GM12872 (cell line): ENCODE results near the gene ASB6.

Experiments
- TF ChIP-seq, protein P1 (sequence below): IDR thresholded peaks from 3 replicates; pipeline ENCODE4 v1.5.1; 2011; ENCODE audit warnings: low read depth, mild to moderate bottlenecking, low read length, moderate library complexity; ENCODE audit not compliant: insufficient read depth

Gene ASB6

DNA sequence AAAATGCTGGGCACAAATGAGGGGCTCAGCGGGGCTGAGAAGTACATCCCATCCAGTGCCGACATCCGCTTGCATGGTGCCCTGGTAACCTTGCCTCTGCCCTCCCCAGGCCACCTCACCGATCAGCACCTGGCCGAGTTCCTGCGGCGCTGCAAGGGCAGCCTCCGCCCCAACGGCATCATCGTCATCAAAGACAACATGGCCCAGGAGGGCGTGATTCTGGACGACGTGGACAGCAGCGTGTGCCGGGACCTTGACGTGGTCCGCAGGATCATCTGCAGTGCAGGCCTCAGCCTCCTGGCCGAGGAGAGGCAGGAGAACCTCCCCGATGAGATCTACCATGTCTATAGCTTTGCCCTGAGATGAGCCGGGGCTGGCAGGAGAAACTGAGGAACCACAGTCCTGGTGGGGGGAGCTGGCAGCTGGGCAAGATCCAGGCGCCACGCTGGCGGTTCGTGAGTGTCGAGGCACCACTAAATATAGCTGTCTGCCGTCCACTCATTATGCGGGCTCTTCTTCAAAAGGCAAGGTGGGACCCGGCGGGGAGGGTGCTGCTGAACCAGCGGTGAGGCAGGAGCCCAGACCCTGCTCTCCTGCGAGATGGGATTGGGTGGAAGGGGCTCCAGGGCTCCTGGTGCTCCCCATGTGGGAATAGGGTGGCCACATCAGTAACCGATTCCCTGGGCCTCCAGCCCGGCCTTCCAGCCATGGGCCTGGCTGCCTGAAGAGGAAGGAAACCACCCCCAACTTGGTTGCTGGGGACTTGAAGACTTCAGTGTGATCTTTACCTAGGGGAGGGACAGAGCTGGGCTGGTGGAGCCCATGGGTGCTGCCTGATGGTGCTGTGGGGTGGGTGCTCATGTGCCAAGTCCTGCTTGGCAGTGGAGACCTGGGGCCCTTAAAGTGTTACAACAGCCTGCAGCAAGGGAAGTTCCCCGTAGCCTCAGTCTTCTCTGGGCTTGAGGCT is 6.6 kb downstream of the ASB6 start:
- TF ChIP-seq, protein P1, sequence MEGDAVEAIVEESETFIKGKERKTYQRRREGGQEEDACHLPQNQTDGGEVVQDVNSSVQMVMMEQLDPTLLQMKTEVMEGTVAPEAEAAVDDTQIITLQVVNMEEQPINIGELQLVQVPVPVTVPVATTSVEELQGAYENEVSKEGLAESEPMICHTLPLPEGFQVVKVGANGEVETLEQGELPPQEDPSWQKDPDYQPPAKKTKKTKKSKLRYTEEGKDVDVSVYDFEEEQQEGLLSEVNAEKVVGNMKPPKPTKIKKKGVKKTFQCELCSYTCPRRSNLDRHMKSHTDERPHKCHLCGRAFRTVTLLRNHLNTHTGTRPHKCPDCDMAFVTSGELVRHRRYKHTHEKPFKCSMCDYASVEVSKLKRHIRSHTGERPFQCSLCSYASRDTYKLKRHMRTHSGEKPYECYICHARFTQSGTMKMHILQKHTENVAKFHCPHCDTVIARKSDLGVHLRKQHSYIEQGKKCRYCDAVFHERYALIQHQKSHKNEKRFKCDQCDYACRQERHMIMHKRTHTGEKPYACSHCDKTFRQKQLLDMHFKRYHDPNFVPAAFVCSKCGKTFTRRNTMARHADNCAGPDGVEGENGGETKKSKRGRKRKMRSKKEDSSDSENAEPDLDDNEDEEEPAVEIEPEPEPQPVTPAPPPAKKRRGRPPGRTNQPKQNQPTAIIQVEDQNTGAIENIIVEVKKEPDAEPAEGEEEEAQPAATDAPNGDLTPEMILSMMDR = no peak

DNA sequence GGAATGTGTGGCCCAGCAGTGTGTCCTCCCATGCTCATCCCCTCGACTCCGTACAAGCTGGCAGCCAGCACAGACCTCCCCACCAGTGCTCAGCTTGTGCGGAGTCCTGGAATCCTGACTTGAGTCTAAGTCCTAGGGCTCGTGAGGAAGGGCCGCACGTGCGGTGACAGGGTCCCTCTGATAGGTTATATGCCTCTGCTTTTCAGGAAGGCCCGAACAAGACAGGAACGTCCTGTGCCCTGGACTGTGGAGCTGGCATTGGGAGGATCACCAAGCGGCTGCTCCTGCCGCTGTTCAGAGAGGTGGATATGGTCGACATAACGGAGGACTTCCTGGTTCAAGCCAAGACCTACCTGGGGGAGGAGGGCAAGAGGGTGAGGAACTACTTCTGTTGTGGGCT is 8.1 kb downstream of the ASB6 start:
- TF ChIP-seq, protein P1 = no peak

DNA sequence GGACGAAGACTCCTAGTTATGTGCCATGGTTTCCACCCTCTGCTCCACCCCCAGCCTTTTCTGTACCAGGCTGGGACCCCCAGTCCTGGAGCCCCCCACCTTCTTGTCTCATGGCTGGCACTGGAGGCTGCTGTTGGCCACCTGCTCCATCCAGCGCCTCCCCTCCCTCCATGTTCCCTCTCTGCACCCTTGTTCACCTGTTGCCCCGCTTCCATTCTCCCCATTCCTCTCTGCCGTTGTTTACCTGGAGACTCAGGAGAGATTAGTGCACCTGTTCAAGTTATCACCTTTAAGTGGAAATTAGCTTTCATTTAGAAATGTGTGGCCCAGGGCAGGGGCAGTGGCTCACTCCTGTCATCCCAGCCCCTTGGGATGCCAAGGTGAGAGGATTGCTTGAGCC is 8.7 kb downstream of the ASB6 start:
- TF ChIP-seq, protein P1 = no peak

DNA sequence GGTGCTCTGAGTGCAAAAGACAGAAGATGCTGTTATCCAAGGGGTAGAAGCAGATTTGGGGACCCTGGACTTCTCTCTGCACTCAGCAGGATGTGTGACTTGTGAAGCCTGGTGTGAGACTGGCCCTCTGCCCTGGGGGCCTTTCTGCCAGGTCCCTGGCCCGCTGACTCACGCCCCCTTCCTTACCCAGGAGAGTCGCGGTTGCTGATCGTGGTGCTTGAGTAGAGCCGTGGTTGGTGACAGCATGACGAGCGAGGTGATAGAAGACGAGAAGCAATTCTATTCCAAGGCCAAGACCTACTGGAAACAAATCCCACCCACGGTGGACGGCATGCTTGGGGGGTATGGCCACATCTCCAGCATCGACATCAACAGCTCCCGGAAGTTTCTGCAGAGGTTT is 9.5 kb downstream of the ASB6 start:
- TF ChIP-seq, protein P1 = no peak

DNA sequence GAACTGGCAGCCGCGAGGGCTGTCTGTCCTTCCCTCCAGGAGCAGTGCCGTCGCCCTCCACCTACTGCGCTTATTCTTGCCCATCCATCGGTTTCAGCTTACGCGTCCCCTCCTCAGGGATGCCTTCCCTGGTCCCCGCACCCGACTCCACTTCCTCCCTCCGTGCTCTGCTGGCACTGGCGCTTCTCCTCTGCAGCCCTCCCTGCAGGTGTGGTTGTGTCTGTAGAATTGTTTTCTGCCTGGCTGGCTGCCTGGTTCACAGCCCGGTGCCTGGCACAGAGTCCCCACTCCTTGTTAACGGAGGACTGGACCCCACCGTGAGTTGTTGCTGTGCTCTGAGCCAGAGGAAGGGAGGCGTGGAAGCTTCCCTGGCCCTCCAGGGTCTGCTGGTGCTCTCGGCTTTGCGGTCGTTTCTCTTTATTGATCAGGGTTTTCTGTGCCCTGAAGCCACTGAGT is 10.2 kb downstream of the ASB6 start:
- TF ChIP-seq, protein P1 = no peak

DNA sequence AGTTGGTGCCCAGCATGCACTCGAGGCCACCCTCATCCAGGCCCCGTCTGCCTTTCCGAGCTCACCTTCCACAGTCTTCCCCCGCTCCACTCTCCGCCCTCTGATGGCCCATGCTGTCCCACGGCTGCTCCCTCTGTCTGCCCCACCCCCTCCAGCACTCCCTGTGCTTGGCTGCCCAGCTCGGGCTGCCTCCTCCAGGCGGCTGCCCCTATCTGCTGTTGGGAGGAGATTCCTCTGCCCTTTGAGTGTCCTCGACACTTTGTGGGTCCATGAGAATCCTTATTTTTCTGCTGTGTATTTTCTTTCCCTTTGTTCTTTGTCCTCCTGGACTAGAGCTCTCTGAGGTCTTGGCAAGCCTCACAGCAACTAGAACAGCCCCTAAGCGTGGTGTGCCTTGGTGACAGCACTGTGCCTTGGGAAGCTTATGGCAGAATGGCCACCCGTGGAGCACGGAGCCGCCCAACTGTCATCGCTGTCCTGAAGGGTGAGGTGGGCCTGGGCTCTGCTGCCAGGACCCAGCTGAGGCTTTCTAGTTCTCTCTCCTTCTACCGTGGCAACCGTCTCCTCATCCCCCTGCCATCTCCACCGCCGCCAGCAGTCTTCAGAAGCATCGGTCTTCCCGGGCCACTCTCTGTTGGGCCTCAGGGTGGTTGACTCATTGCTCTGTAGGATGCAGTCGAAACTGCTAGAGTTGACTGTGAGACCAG is 10.8 kb downstream of the ASB6 start:
- TF ChIP-seq, protein P1 = no peak

DNA sequence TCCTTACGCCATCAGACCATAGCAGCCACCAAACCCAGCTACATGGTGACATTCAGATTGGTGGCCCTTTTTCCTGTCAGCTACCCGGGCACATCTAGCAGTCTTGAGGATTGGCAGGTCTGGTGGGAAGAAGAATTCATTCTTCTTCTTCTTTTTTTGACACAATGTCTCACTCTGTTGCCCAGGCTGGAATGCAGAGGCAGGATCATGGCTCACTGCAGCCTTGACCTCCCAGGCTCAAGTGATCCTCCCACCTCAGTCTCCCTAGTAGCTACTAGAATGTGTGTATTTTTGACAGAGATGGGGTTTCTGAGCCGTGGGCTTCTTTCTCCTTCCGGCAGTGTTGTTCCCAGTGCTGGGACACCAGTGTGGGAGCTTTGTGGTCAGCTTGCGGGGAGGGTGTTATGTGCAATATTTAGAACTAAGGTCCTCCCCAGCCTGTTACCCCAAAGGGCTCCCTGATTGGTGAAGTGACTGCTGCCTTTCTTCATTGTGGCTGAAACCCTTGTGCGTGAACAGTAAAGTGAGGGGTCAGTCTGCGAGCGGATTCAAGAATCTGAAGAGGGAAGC is 12.6 kb downstream of the ASB6 start:
- TF ChIP-seq, protein P1 = no peak
